NB4 (cell line): ENCODE measurements around the gene LEMD2.

Source experiments
- CTCF ChIP-seq: IDR thresholded peaks from one replicate; pipeline ENCODE4 v1.5.1; 2012; ENCODE audit warnings: low read depth, low read length
- MAX ChIP-seq: IDR thresholded peaks from 2 replicates; pipeline ENCODE4 v1.6.1; 2011; ENCODE audit warnings: low read depth, low read length
- MYC ChIP-seq: IDR thresholded peaks from 2 replicates; pipeline ENCODE4 v1.6.1; 2011; ENCODE audit warnings: low read depth, low read length
- POLR2A ChIP-seq: IDR thresholded peaks from 2 replicates; pipeline ENCODE4 v1.6.1; 2011; ENCODE audit warnings: mild to moderate bottlenecking; ENCODE audit not compliant: insufficient read length; ENCODE audit errors: extremely low read depth

DNA sequence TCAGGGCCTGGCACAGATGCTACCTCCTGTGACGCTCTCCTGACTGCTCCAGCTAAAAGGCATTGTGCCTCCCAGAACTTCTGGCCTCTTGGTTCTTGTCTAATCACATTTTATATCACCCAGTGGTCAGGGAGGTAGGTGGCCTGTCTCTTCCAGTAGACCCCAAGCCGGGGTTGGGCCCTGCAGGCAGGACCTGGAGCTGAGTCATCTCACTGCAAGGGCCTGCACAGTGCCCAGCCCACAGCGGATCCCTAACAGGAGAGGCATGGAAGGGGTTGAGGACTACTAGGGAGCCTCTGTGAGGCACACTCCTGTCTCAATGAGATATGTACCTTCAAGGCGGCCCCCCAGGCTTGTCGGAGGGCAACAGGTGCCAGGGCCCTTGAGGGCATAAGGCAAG lies 6.4 kb downstream of the LEMD2 start:
- TF ChIP-seq CTCF (no peak), MYC (no peak), POLR2A (no peak), MAX (no peak)
